GM18505 (cell line): ENCODE measurements around the gene KLHL29.

ENCODE experiments used
- ATAC-seq: cut with Tn5 transposase; IDR thresholded peaks from one replicate; pipeline ENCODE4 v1.9.1; 2021; ENCODE audit not compliant: unreplicated experiment
- POLR2A ChIP-seq: IDR thresholded peaks from 4 replicates; pipeline ENCODE4 v1.6.1; 2011; ENCODE audit warnings: borderline replicate concordance; ENCODE audit not compliant: insufficient read depth, insufficient read length; ENCODE audit errors: extremely low read depth

KLHL29 gene

DNA sequence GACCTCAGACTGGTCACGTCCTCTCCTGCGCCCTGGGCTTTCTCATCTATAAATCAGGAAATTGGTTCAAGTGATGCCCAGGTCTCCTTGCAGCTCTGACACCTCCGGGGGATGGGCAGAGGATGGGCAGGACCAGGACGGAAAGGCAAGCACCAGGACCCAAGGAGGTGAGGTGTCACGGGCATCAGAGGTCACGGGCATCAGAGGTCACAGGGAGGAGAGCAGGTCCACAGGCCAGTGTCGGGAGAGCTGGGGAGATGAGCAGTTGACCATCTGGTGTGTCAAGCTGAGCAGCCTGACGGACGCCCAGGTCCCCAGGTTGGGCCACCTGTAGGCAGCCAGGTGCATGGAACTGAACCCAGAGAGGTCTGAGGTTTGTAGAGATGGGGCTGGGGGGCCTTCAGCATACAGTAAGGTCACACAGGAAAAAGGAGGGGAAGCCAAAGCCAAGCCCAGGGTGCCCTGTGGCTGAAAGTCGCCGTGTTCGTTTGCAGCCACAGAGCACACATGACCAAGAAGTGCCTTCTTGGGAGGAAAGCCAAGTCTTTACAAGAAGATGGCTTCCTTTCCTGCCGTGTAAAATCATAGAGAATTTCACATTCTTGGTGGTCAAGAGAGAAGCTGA lies 301.5 kb downstream of the KLHL29 start:
- no peak for ATAC-seq
- no peak for TF ChIP-seq POLR2A

GRCh38 chr2:23687214-23687613 lies 302.2 kb downstream of the KLHL29 start:
- no peak for TF ChIP-seq POLR2A
- ATAC-seq = no peak

- no peak for TF ChIP-seq POLR2A
- no peak for ATAC-seq
Measured at GRCh38 chr2:23687713-23688112, 302.7 kb downstream of the KLHL29 start.

GRCh38 chr2:23688486-23689130 lies 303.6 kb downstream of the KLHL29 start:
- TF ChIP-seq POLR2A = no peak
- no peak for ATAC-seq

GRCh38 chr2:23689131-23689700 lies 304.2 kb downstream of the KLHL29 start:
- no peak for ATAC-seq
- no peak for TF ChIP-seq POLR2A

GRCh38 chr2:23689891-23690290 lies 304.9 kb downstream of the KLHL29 start:
- TF ChIP-seq POLR2A = no peak
- ATAC-seq = no peak

DNA sequence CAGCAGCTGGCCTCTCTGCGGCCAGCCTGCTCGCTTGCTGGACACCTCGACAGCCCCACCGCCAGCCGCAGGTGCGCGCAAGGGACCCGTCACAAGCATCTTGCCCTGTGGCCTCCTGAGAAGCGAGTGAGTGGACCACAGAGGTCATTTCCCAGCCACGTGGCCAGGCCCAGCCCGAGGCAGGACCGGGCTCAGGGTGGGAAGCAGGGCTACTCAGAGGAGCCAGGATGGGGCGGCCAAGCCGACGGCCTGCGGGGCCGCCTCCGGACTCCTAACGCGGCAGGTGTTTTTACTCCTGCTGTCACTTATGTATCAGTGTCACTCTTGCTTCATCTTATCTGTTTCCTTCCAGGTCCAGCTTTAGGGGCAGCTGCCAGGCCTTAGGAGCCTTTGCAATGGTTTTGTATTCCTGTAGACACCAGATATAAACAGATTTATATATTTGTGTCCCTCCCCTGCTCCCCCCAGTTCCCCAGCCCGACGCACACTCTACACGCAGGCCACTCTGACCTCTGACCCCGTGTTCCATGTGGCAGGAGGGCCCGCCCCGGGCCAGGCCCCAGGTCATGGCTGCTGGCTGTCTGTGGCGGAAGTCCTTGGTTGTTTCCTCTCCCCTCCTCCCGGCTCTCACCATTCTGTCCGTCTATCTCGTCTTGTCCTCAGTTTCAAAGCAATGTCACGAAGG lies 305.6 kb downstream of the KLHL29 start:
- TF ChIP-seq POLR2A = no peak
- ATAC-seq = no peak

GRCh38 chr2:23691106-23691470 lies 306.1 kb downstream of the KLHL29 start:
- no peak for TF ChIP-seq POLR2A
- no peak for ATAC-seq

DNA sequence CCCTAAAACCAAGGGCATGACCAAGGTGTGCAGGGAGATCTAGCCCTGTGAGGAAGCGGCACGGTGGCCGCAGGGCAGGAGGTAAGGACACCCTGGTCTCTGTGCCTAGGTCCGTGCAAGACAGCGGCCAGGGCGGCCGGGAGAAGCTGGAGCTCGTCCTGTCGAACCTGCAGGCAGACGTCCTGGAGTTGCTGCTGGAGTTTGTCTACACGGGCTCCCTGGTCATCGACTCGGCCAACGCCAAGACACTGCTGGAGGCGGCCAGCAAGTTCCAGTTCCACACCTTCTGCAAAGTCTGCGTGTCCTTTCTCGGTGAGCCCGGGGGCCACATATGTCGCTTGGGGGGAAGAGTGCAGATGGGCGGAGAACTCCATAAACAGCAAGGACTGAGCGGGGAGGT lies 306.6 kb downstream of the KLHL29 start:
- TF ChIP-seq POLR2A = no peak
- no peak for ATAC-seq

DNA sequence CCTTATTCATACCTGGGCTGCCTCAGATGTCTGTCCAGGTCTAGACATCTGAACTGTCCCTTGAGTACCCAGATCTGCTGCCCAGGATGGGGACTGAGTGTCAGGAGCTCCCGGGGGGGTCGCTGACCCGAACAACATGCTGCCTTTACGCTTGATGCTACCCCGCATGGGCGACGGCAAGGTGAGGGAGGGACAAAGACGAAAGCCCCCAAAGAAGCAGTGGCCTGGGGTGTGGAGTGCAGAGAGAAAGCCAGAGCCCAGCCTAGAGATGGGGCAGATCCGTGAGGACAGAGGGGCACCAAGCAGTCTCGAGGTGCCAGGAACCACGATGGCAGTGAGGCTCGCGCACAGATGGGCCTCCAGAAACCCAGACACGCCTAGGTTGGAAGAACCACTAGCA lies 307.3 kb downstream of the KLHL29 start:
- ATAC-seq = no peak
- TF ChIP-seq POLR2A = no peak

GRCh38 chr2:23692851-23693605 lies 308.0 kb downstream of the KLHL29 start:
- no peak for ATAC-seq
- no peak for TF ChIP-seq POLR2A

GRCh38 chr2:23693606-23693951 lies 308.6 kb downstream of the KLHL29 start:
- no peak for TF ChIP-seq POLR2A
- ATAC-seq = no peak
